Fibroblast of the aortic adventitia (primary cell): ENCODE data around the gene ZNF493. TPM values are rescaled to one million over a fixed set of nuclear protein-coding genes. Genes with fewer than 3 reads are reported as not detected.

Experiments
- DNase-seq: peaks from one replicate; pipeline ENCODE4 v3.0.0-alpha.2; 2010; ENCODE audit warnings: low read depth
- H3K4me3 ChIP-seq: 2 replicates; pipeline ENCODE4 v1.5.1; 2011; ENCODE audit warnings: low read depth, mild to moderate bottlenecking, control low read depth, low read length, moderate library complexity
- CTCF ChIP-seq: IDR thresholded peaks from 2 replicates; pipeline ENCODE4 v1.5.1; 2011; ENCODE audit warnings: mild to moderate bottlenecking, low read length, control low read depth, inconsistent platforms; ENCODE audit not compliant: insufficient read depth
- total RNA-seq: library from RNA; depleted of rRNA; stranded (reverse); fragments of >200 nt; gene quantifications from 2 replicates; pipeline ENCODE4 v1.2.3, GENCODE V29; 2012; ENCODE audit warnings: low replicate concordance

ZNF493 gene
- total RNA-seq, 1 donor: 10.8 TPM

GRCh38 chr19:21432590-21432989, 35.7 kb downstream of the ZNF493 start:
- no peak for DNase-seq
- no peak overlapping the region for H3K4me3 ChIP-seq
- no peak for TF ChIP-seq CTCF

GRCh38 chr19:21434516-21434915, 37.6 kb downstream of the ZNF493 start:
- no peak for DNase-seq
- no peak for TF ChIP-seq CTCF

GRCh38 chr19:21434967-21435544, 38.1 kb downstream of the ZNF493 start:
- no peak for TF ChIP-seq CTCF
- DNase-seq: no peak
- H3K4me3 ChIP-seq: no peak overlapping the region

More at GRCh38 chr19:21434516-21434915, 37.6 kb downstream of the ZNF493 start:
- H3K4me3 ChIP-seq: no peak overlapping the region

GRCh38 chr19:21439201-21439751, 42.3 kb downstream of the ZNF493 start:
- TF ChIP-seq CTCF: no peak
- DNase-seq: no peak
- no peak overlapping the region for H3K4me3 ChIP-seq

GRCh38 chr19:21440321-21440720, 43.4 kb downstream of the ZNF493 start:
- no peak for DNase-seq
- H3K4me3 ChIP-seq: no peak overlapping the region
- TF ChIP-seq CTCF: no peak

GRCh38 chr19:21451187-21451586, 54.3 kb downstream of the ZNF493 start:
- TF ChIP-seq CTCF: no peak
- no peak for DNase-seq
- no peak overlapping the region for H3K4me3 ChIP-seq

- H3K4me3 ChIP-seq: no peak overlapping the region
- DNase-seq: no peak
- TF ChIP-seq CTCF: no peak
Measured at GRCh38 chr19:21454901-21455300, 58.0 kb downstream of the ZNF493 start.
